MM.1S (cell line): ENCODE measurements around the gene CNTRL.

Experiments used
- EZH2 ChIP-seq: fragments of 300-600 bp; sonication (generic); optimal IDR thresholded peaks from 2 replicates; pipeline ENCODE3; 2017; ENCODE audit warnings: low read depth, mild to moderate bottlenecking, antibody characterized with exemption, low read length, mixed read lengths
- EZH2phosphoT487 ChIP-seq: fragments of 300-600 bp; sonication (generic); IDR thresholded peaks from 2 replicates; pipeline ENCODE4 v1.6.1; 2018; ENCODE audit warnings: antibody characterized with exemption, low read length
- TF ChIP-seq, protein P1 (sequence below): fragments of 300-600 bp; sonication (generic); IDR thresholded peaks from 2 replicates; pipeline ENCODE4 v1.5.1; 2016; ENCODE audit warnings: antibody characterized with exemption, low read length, mixed read lengths

DNA sequence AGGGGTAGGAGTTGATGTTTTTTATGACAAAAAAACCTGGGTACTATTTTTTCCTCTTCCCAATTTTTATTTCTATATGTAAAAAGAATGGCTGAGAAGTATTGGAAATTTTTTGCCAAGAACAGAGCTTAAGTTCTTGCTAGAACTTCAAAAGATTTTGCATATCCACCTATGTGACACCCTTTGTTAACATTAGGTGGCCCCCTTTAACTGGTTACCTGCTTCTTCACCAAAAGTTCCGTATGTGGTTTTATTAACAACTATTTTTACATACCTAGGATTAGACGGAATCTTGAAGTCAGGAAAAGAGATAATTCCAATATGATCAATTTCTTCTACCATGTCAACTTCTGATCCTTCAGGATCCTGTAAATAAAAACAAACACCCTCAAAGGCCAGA, 40.2 kb upstream of the CNTRL start:
- TF ChIP-seq, protein P1, sequence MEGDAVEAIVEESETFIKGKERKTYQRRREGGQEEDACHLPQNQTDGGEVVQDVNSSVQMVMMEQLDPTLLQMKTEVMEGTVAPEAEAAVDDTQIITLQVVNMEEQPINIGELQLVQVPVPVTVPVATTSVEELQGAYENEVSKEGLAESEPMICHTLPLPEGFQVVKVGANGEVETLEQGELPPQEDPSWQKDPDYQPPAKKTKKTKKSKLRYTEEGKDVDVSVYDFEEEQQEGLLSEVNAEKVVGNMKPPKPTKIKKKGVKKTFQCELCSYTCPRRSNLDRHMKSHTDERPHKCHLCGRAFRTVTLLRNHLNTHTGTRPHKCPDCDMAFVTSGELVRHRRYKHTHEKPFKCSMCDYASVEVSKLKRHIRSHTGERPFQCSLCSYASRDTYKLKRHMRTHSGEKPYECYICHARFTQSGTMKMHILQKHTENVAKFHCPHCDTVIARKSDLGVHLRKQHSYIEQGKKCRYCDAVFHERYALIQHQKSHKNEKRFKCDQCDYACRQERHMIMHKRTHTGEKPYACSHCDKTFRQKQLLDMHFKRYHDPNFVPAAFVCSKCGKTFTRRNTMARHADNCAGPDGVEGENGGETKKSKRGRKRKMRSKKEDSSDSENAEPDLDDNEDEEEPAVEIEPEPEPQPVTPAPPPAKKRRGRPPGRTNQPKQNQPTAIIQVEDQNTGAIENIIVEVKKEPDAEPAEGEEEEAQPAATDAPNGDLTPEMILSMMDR = no peak
- TF ChIP-seq EZH2phosphoT487 (no peak), EZH2 (no peak)
